GM23338 (cell line): Measurements from ENCODE around the gene RABL6.

Source experiments
- CREB1 ChIP-seq: fragments of 250-450 bp; sonication (Bioruptor Pico); IDR thresholded peaks from 2 replicates; pipeline ENCODE4 v1.5.0; 2020; ENCODE audit warnings: low read depth, mild to moderate bottlenecking, moderate library complexity
- ETS1 ChIP-seq: IDR thresholded peaks from 2 replicates; pipeline ENCODE4 v1.6.1; 2016; ENCODE audit warnings: antibody characterized with exemption
- EZH2 ChIP-seq: fragments of 200-600 bp; sonication (generic); IDR thresholded peaks from one replicate; pipeline ENCODE4 v1.8.0; 2017; ENCODE audit warnings: antibody characterized with exemption, mild to moderate bottlenecking, low read depth; ENCODE audit not compliant: unreplicated experiment
- EZH2phosphoT487 ChIP-seq: fragments of 200-600 bp; sonication (generic); IDR thresholded peaks from one replicate; pipeline ENCODE4 v1.8.1; 2018; ENCODE audit warnings: antibody characterized with exemption; ENCODE audit not compliant: unreplicated experiment
- JUNB ChIP-seq: IDR thresholded peaks from one replicate; pipeline ENCODE4 v1.6.1; 2016; ENCODE audit warnings: antibody characterized with exemption; ENCODE audit not compliant: unreplicated experiment
- NANOG ChIP-seq: IDR thresholded peaks from 2 replicates; pipeline ENCODE4 v1.6.1; 2016; ENCODE audit warnings: antibody characterized with exemption, borderline replicate concordance
- POLR2AphosphoS5 ChIP-seq: IDR thresholded peaks from 2 replicates; pipeline ENCODE4 v1.6.1; 2016; ENCODE audit warnings: antibody characterized with exemption, low read depth
- REST ChIP-seq: IDR thresholded peaks from one replicate; pipeline ENCODE4 v1.6.1; 2018; ENCODE audit warnings: antibody characterized with exemption; ENCODE audit not compliant: unreplicated experiment
- STAT1 ChIP-seq: IDR thresholded peaks from one replicate; pipeline ENCODE4 v1.6.1; 2016; ENCODE audit warnings: antibody characterized with exemption; ENCODE audit not compliant: unreplicated experiment
- ZNF114 ChIP-seq: fragments of 250-450 bp; sonication (Bioruptor Pico); IDR thresholded peaks from 2 replicates; pipeline ENCODE4 v1.5.0; 2020; ENCODE audit warnings: mild to moderate bottlenecking, moderate library complexity
- TF ChIP-seq, protein P1 (sequence below), 2 experiments: fragments of 200-600 bp in 1 of 2; sonication (generic) in 1 of 2; conservative IDR thresholded peaks; 2 replicates each; pipeline versions ENCODE4 v1.5.1 to v1.6.1; 2016 to 2017; ENCODE audit warnings: antibody characterized with exemption in 2 of 2, low read depth in 2 of 2, mild to moderate bottlenecking in 2 of 2, moderate library complexity in 1 of 2
- TF ChIP-seq, protein P2 (sequence below): fragments of 250-450 bp; sonication (Bioruptor Pico); IDR thresholded peaks from 2 replicates; pipeline ENCODE4 v1.5.0; 2020; ENCODE audit warnings: mild to moderate bottlenecking, moderate library complexity

DNA sequence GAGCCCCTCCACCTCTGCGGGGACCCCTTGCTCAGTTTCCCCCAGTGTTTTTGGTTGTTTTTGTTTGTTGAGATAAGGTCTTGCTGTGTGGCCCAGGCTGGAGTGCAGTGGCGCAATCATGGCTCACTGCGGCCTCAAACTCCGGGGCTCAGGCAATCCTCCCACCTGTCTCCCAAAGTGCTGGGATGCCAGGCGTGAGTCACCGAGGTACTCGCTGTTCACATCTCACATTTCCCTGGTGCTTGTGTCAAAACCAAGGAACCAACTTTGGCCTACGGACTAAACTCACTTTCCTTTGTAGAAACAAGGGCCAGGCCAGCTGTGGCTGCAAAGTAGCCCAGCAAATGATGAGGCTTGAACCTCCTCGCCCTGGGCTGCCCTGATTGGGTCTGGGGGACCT, 24.8 kb downstream of the RABL6 start:
- TF ChIP-seq, protein P1, sequence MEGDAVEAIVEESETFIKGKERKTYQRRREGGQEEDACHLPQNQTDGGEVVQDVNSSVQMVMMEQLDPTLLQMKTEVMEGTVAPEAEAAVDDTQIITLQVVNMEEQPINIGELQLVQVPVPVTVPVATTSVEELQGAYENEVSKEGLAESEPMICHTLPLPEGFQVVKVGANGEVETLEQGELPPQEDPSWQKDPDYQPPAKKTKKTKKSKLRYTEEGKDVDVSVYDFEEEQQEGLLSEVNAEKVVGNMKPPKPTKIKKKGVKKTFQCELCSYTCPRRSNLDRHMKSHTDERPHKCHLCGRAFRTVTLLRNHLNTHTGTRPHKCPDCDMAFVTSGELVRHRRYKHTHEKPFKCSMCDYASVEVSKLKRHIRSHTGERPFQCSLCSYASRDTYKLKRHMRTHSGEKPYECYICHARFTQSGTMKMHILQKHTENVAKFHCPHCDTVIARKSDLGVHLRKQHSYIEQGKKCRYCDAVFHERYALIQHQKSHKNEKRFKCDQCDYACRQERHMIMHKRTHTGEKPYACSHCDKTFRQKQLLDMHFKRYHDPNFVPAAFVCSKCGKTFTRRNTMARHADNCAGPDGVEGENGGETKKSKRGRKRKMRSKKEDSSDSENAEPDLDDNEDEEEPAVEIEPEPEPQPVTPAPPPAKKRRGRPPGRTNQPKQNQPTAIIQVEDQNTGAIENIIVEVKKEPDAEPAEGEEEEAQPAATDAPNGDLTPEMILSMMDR (conservative IDR thresholded peaks at IDR 0.05; ENCODE audit: low read depth in 2 of 2): no peak
- no peak for TF ChIP-seq JUNB
- no peak for TF ChIP-seq POLR2AphosphoS5
- TF ChIP-seq EZH2: no peak
- no peak for TF ChIP-seq REST
- TF ChIP-seq STAT1: no peak
- TF ChIP-seq EZH2phosphoT487: no peak
- no peak for TF ChIP-seq CREB1
- no peak for TF ChIP-seq ZNF114 (CRISPR knock-in tag)
- no peak for TF ChIP-seq NANOG
- TF ChIP-seq ETS1: no peak
- TF ChIP-seq, protein P2, sequence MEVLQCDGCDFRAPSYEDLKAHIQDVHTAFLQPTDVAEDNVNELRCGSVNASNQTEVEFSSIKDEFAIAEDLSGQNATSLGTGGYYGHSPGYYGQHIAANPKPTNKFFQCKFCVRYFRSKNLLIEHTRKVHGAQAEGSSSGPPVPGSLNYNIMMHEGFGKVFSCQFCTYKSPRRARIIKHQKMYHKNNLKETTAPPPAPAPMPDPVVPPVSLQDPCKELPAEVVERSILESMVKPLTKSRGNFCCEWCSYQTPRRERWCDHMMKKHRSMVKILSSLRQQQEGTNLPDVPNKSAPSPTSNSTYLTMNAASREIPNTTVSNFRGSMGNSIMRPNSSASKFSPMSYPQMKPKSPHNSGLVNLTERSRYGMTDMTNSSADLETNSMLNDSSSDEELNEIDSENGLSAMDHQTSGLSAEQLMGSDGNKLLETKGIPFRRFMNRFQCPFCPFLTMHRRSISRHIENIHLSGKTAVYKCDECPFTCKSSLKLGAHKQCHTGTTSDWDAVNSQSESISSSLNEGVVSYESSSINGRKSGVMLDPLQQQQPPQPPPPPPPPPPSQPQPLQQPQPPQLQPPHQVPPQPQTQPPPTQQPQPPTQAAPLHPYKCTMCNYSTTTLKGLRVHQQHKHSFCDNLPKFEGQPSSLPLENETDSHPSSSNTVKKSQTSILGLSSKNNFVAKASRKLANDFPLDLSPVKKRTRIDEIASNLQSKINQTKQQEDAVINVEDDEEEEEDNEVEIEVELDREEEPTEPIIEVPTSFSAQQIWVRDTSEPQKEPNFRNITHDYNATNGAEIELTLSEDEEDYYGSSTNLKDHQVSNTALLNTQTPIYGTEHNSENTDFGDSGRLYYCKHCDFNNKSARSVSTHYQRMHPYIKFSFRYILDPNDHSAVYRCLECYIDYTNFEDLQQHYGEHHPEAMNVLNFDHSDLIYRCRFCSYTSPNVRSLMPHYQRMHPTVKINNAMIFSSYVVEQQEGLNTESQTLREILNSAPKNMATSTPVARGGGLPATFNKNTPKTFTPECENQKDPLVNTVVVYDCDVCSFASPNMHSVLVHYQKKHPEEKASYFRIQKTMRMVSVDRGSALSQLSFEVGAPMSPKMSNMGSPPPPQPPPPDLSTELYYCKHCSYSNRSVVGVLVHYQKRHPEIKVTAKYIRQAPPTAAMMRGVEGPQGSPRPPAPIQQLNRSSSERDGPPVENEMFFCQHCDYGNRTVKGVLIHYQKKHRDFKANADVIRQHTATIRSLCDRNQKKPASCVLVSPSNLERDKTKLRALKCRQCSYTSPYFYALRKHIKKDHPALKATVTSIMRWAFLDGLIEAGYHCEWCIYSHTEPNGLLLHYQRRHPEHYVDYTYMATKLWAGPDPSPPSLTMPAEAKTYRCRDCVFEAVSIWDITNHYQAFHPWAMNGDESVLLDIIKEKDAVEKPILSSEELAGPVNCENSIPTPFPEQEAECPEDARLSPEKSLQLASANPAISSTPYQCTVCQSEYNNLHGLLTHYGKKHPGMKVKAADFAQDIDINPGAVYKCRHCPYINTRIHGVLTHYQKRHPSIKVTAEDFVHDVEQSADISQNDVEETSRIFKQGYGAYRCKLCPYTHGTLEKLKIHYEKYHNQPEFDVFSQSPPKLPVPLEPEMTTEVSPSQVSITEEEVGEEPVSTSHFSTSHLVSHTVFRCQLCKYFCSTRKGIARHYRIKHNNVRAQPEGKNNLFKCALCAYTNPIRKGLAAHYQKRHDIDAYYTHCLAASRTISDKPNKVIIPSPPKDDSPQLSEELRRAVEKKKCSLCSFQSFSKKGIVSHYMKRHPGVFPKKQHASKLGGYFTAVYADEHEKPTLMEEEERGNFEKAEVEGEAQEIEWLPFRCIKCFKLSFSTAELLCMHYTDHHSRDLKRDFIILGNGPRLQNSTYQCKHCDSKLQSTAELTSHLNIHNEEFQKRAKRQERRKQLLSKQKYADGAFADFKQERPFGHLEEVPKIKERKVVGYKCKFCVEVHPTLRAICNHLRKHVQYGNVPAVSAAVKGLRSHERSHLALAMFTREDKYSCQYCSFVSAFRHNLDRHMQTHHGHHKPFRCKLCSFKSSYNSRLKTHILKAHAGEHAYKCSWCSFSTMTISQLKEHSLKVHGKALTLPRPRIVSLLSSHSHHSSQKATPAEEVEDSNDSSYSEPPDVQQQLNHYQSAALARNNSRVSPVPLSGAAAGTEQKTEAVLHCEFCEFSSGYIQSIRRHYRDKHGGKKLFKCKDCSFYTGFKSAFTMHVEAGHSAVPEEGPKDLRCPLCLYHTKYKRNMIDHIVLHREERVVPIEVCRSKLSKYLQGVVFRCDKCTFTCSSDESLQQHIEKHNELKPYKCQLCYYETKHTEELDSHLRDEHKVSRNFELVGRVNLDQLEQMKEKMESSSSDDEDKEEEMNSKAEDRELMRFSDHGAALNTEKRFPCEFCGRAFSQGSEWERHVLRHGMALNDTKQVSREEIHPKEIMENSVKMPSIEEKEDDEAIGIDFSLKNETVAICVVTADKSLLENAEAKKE: no peak
